Prostate gland (tissue), 2 donors: ENCODE data around the gene FASTKD1.

ENCODE experiments used
- POLR2A ChIP-seq: fragments of 450-650 bp; IDR thresholded peaks from one replicate; pipeline ENCODE4 v1.6.1; 2016; ENCODE audit warnings: antibody characterized with exemption, mild to moderate bottlenecking
- POLR2AphosphoS5 ChIP-seq: sonication (generic); formaldehyde crosslinking; IDR thresholded peaks from one replicate; pipeline ENCODE4 v1.6.1; 2017; ENCODE audit warnings: antibody characterized with exemption
- TF ChIP-seq, protein P1 (sequence below), 4 experiments: fragments of 200-600 bp in 2 of 4; fragments of 450-650 bp in 2 of 4; sonication (generic) in 2 of 4; IDR thresholded peaks; 1 replicate in 3 of 4; 2 replicates in 1 of 4; pipeline ENCODE4 v1.5.1; 2016 to 2019; ENCODE audit warnings: antibody characterized with exemption in 4 of 4, mild to moderate bottlenecking in 2 of 4, moderate library complexity in 2 of 4

DNA sequence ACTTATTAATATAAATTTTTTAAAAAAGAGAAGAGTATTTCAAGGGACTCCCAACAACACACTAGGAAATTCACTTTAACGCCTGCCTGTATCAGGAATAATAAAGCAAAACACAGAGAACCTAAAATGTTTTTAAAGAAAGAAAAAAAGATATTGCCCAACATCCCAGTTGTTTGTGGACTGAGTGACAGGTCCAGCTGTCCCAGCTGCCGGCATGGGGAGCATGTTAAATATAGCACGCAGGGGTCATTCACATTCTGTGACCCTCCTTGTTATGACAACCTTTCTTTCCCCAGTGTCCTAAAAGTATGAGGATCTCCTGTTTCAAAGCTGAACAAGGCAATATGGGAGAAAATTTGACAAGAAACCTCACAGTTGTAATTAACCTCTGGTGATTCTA, 59.7 kb downstream of the FASTKD1 start:
- TF ChIP-seq POLR2A (no peak), POLR2AphosphoS5 (no peak)
- TF ChIP-seq, protein P1, sequence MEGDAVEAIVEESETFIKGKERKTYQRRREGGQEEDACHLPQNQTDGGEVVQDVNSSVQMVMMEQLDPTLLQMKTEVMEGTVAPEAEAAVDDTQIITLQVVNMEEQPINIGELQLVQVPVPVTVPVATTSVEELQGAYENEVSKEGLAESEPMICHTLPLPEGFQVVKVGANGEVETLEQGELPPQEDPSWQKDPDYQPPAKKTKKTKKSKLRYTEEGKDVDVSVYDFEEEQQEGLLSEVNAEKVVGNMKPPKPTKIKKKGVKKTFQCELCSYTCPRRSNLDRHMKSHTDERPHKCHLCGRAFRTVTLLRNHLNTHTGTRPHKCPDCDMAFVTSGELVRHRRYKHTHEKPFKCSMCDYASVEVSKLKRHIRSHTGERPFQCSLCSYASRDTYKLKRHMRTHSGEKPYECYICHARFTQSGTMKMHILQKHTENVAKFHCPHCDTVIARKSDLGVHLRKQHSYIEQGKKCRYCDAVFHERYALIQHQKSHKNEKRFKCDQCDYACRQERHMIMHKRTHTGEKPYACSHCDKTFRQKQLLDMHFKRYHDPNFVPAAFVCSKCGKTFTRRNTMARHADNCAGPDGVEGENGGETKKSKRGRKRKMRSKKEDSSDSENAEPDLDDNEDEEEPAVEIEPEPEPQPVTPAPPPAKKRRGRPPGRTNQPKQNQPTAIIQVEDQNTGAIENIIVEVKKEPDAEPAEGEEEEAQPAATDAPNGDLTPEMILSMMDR (IDR thresholded peaks at IDR 0.05) = no peak
